NB4 (cell line): ENCODE measurements around the gene MTM1.

Experiments
- MYC ChIP-seq: IDR thresholded peaks from 2 replicates; pipeline ENCODE4 v1.6.1; 2011; ENCODE audit warnings: low read depth, low read length
- POLR2A ChIP-seq: IDR thresholded peaks from 2 replicates; pipeline ENCODE4 v1.6.1; 2011; ENCODE audit warnings: mild to moderate bottlenecking; ENCODE audit not compliant: insufficient read length; ENCODE audit errors: extremely low read depth
- TF ChIP-seq, protein P1 (sequence below): IDR thresholded peaks from one replicate; pipeline ENCODE4 v1.5.1; 2012; ENCODE audit warnings: low read depth, low read length

DNA sequence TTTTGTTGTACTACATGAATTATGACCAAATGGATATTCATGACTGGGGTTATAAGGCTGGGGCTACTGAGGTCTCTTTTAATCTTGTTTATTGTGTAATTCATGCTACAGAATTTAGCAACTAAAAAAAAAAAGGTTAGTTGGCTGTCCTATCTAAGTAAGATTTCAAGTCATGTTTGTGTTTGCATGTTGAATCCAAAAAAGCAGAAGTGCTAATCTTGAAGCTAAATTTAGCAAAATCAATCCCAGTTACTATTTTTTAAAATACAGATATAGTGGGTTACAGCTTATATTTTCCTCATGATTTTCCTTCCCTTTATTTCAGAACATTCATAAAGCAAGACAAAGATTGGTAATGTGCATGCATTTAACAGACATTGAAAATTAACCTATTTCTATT lies 144.2 kb downstream of the MTM1 start:
- TF ChIP-seq, protein P1, sequence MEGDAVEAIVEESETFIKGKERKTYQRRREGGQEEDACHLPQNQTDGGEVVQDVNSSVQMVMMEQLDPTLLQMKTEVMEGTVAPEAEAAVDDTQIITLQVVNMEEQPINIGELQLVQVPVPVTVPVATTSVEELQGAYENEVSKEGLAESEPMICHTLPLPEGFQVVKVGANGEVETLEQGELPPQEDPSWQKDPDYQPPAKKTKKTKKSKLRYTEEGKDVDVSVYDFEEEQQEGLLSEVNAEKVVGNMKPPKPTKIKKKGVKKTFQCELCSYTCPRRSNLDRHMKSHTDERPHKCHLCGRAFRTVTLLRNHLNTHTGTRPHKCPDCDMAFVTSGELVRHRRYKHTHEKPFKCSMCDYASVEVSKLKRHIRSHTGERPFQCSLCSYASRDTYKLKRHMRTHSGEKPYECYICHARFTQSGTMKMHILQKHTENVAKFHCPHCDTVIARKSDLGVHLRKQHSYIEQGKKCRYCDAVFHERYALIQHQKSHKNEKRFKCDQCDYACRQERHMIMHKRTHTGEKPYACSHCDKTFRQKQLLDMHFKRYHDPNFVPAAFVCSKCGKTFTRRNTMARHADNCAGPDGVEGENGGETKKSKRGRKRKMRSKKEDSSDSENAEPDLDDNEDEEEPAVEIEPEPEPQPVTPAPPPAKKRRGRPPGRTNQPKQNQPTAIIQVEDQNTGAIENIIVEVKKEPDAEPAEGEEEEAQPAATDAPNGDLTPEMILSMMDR, result no peak
- TF ChIP-seq POLR2A (no peak), MYC (no peak)
